Stimulated activated naive CD8-positive, alpha-beta T cell treated with anti-CD3 and anti-CD28 coated beads, Interleukin-15, amount 100 ng/mL, for 72 hours (primary cell): ENCODE results near the gene SLC2A11.
"Not testable (repeated sequence)": the region's sequence is repeated elsewhere in the genome, so short reads cannot be mapped to it uniquely, and the experiment has no call there.

ENCODE experiments used
- ATAC-seq: fragments of 150-1000 bp; cut with Tn5 transposase; 2 replicates; pipeline ENCODE4 v1.10.0; 2021; ENCODE audit warnings: mild to moderate bottlenecking, moderate library complexity
- DNase-seq, 2 donors: peaks; one replicate each; pipeline ENCODE4 v3.0.0; 2021 to 2022
- H3K27ac Mint-ChIP-seq, 2 donors: one replicate each; pipeline ENCODE4 v1.8.0; 2022; ENCODE audit warnings: mild to moderate bottlenecking in 2 of 2, mixed read lengths in 2 of 2, moderate library complexity in 2 of 2
- H3K27me3 Mint-ChIP-seq: one replicate; pipeline ENCODE4 v1.8.0; 2022; ENCODE audit warnings: mixed read lengths
- H3K4me1 Mint-ChIP-seq: one replicate; pipeline ENCODE4 v1.8.0; 2022; ENCODE audit warnings: mild to moderate bottlenecking, mixed read lengths
- H3K4me3 Mint-ChIP-seq, 2 donors: one replicate each; pipeline ENCODE4 v1.8.0; 2022; ENCODE audit warnings: mild to moderate bottlenecking in 2 of 2, mixed read lengths in 2 of 2, moderate library complexity in 1 of 2
- H3K9me3 Mint-ChIP-seq, 2 donors: one replicate each; pipeline ENCODE4 v1.8.0; 2022; ENCODE audit warnings: mixed read lengths in 2 of 2

SLC2A11 gene

DNA sequence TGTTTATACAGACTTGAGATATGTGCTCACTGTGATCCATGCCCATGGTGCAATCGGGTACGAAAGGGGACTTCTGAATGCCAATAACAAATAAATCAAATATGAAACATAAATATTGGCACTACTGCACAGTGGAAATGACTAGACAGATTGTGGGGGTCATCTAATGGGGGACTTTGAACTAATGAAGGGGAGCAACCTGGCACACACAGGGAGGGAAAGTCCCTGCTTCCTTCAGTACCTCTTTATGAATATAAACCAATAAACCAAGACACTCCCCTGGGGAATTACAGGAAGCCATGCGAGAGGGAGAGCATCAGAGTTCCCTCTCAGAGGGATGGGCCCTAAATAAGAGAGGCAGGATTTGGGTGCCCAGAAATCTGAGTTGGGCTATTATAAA is 57.6 kb downstream of the SLC2A11 start:
- Mint-ChIP-seq H3K4me3 (no peak overlapping the region), H3K4me1 (peaks cover 32% of the 10 kb centered on the region), H3K27me3 (no peaks in the 10 kb centered on the region), H3K9me3 (no peaks in the 10 kb centered on the region), H3K27ac (no peak overlapping the region)
- DNase-seq (no peak), ATAC-seq (no peak)

- not testable (repeated sequence) for H3K9me3 Mint-ChIP-seq, H3K27me3 Mint-ChIP-seq, DNase-seq, H3K4me1 Mint-ChIP-seq, H3K27ac Mint-ChIP-seq, H3K4me3 Mint-ChIP-seq, ATAC-seq
Observed at GRCh38 chr22:23920267-23920611, 62.6 kb downstream of the SLC2A11 start.

DNA sequence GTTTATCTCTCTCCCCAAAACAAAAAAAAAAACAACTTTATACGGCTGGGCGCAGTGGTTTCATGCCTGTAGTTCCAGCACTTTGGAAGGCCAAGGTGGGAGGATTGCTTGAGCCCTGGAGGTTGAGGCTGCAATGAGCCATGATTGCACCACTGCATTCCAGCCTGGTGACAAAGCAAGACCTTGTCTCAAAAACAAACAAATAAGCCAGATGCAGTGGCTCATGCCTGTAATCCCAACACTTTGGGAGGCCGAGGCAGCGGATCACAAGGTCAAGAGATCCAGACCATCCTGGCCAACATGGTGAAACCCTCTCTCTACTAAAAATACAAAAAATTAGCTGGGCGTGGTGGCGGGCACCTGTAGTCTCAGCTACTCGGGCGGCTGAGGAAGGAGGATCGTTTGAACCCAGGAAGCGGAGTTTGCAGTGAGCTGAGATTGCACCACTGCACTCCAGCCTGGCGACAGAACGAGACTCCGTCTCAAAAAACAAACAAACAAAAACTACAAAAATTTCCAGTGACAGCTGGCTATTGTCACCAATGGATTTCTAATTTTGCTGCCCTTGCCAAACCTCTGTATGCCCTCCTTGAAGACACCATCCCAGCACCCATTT is 64.0 kb downstream of the SLC2A11 start:
- H3K27me3 Mint-ChIP-seq, ATAC-seq, H3K4me3 Mint-ChIP-seq, H3K4me1 Mint-ChIP-seq, DNase-seq: not testable (repeated sequence)
- peak overlapping the region in 1 of 2 donors; percentile 62 for H3K27ac Mint-ChIP-seq
- H3K9me3 Mint-ChIP-seq = peaks cover 10 to 18% of the 10 kb centered on the region in 2 donors

- ATAC-seq (no peak), DNase-seq (no peak)
- H3K9me3 Mint-ChIP-seq = peaks cover 13 to 22% of the 10 kb centered on the region in 2 donors
- H3K4me3 Mint-ChIP-seq = no peak overlapping the region
- no peak overlapping the region for H3K27ac Mint-ChIP-seq
- H3K27me3 Mint-ChIP-seq = no peaks in the 10 kb centered on the region
- no peaks in the 10 kb centered on the region for H3K4me1 Mint-ChIP-seq
Observed at GRCh38 chr22:23922921-23923320, 65.2 kb downstream of the SLC2A11 start.

- H3K9me3 Mint-ChIP-seq = peaks cover 13 to 22% of the 10 kb centered on the region in 2 donors
- no peak overlapping the region for H3K4me3 Mint-ChIP-seq
- peaks cover 6% of the 10 kb centered on the region for H3K27me3 Mint-ChIP-seq
- H3K27ac Mint-ChIP-seq = no peak overlapping the region
- no peaks in the 10 kb centered on the region for H3K4me1 Mint-ChIP-seq
- DNase-seq = no peak
- ATAC-seq = no peak
Observed at GRCh38 chr22:23925020-23925606, 67.4 kb downstream of the SLC2A11 start.

DNA sequence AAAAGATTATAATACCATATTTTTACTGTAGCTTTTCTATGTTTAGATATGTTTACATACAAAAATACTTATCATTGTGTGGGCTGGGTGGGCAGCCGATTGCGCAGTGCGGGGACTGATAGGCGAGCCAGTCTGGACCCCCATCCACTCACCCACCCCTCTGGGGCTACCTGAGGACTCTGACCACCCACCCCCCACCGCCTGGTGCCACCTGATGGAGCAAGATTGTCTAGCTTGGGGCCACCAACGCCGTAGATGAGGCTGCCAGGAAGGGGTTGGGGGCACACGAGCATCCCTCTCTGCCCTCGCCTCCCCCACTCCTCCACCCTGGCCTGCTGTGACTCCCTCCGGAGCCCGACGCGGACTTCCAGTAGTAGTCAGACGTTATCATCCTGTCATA is 68.9 kb downstream of the SLC2A11 start:
- Mint-ChIP-seq H3K4me1 (no peaks in the 10 kb centered on the region), H3K27me3 (peaks cover 6% of the 10 kb centered on the region), H3K9me3 (peaks cover 20 to 22% of the 10 kb centered on the region in 2 donors), H3K27ac (no peak overlapping the region), H3K4me3 (no peak overlapping the region)
- ATAC-seq (no peak), DNase-seq (no peak)
